Smooth muscle cell (in vitro differentiated cells): ENCODE results near the gene GFI1. TPM values are rescaled to one million over a fixed set of nuclear protein-coding genes. Genes with fewer than 3 reads are reported as not detected.

Experiments
- DNase-seq: peaks from one replicate; lab custom pipeline; 2025; ENCODE audit not compliant: unreplicated experiment; lab: John Stamatoyannopoulos, UW
- H2AFZ ChIP-seq: fragments of 200-600 bp; sonication (generic); 2 replicates; pipeline ENCODE4 v1.6.0; 2016; ENCODE audit warnings: antibody characterized with exemption, low read depth, mild to moderate bottlenecking
- H3F3A ChIP-seq: fragments of 200-600 bp; sonication (generic); 2 replicates; pipeline ENCODE4 v1.6.0; 2017; ENCODE audit warnings: antibody characterized with exemption, low read depth
- H3K27ac ChIP-seq: fragments of 200-600 bp; sonication (generic); 2 replicates; pipeline ENCODE4 v1.5.1; 2016; ENCODE audit warnings: low read depth, mild to moderate bottlenecking
- H3K27me3 ChIP-seq: fragments of 200-600 bp; sonication (generic); 2 replicates; pipeline ENCODE4 v1.6.1; 2016; ENCODE audit warnings: low read depth, mild to moderate bottlenecking
- H3K36me3 ChIP-seq: fragments of 200-600 bp; sonication (generic); 2 replicates; pipeline ENCODE4 v1.5.1; 2016; ENCODE audit warnings: low read depth
- H3K4me1 ChIP-seq: fragments of 200-600 bp; sonication (generic); 2 replicates; pipeline ENCODE4 v1.5.1; 2016; ENCODE audit warnings: low read depth
- H3K4me2 ChIP-seq: fragments of 200-600 bp; sonication (generic); 2 replicates; pipeline ENCODE4 v1.6.0; 2016; ENCODE audit warnings: mild to moderate bottlenecking
- H3K4me3 ChIP-seq: fragments of 200-600 bp; sonication (generic); 2 replicates; pipeline ENCODE4 v1.5.1; 2016; ENCODE audit warnings: mild to moderate bottlenecking
- H3K79me2 ChIP-seq: fragments of 200-600 bp; sonication (generic); 2 replicates; pipeline ENCODE4 v1.6.0; 2016; ENCODE audit warnings: low read depth, mild to moderate bottlenecking
- H3K9ac ChIP-seq: fragments of 200-600 bp; sonication (generic); 2 replicates; pipeline ENCODE4 v1.6.0; 2016; ENCODE audit warnings: low read depth
- H3K9me3 ChIP-seq: fragments of 200-600 bp; sonication (generic); replicated peaks from 2 replicates; pipeline ENCODE4 v1.5.1; 2016; ENCODE audit warnings: low read depth
- H4K20me1 ChIP-seq: fragments of 200-600 bp; sonication (generic); 2 replicates; pipeline ENCODE4 v1.6.0; 2016; ENCODE audit warnings: low read depth
- WGBS: methylation state at CpG from one replicate; pipeline ENCODE4 v1.1.7; 2016; ENCODE audit warnings: low lambda C conversion rate; 5-methylcytosine and 5-hydroxymethylcytosine counted together
- polyA plus RNA-seq: library from polyadenylated mRNA; unstranded; fragments of >200 nt; fragmentation: Nextera tagmentation; extraction: Ambion mirVana; gene quantifications from 2 replicates; pipeline ENCODE4 v1.2.1, GENCODE V29; 2016
- total RNA-seq: library from RNA; depleted of rRNA; stranded (reverse); fragments of >200 nt; gene quantifications from 2 replicates; pipeline ENCODE4 v1.2.3, GENCODE V29; 2014
- TF ChIP-seq, protein P1 (sequence below): fragments of 200-600 bp; sonication (generic); IDR thresholded peaks from 2 replicates; pipeline ENCODE4 v1.5.1; 2017; ENCODE audit warnings: borderline replicate concordance, mild to moderate bottlenecking, antibody characterized with exemption; ENCODE audit not compliant: insufficient read depth, poor library complexity, severe bottlenecking

GFI1 gene
- total and polyA plus RNA-seq, 2 experiments from 2014 or later = 0.40 TPM; not detected in 1

DNA sequence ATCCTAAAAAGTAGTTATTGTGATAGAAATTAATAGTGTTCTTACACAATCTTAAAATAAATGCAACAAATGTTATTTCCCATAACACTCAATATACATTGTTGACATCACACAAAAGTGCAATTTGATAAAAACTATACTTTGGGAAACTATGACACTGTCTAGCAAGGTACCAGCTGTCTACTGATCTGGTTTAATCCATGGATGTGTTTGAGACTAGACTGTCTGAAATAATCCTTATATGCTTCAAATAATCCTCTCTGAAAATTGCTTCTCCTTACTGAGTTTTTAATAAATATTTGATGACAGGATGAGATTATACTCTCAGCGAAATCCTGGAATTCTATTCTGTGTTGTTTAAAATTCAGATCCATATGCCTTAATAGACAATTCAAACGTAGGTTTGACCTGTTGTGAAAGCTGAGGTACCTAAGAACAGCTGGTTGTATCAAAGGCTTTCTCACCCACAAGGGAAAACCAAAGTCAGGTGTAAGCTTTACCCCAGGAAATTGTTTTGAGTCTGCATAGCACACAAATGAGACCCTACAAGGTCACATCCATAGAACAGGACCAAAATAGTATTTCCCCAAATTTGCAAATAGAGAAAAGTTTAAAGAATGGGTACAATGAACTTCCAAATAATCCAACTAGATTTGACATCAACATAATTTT lies 8.8 kb upstream of the GFI1 start:
- no peak overlapping the region for H3K4me2 ChIP-seq
- no peaks in the 10 kb centered on the region for H4K20me1 ChIP-seq
- DNase-seq = no peak
- H2AFZ ChIP-seq = no peak overlapping the region
- H3K9me3 ChIP-seq = no peaks in the 10 kb centered on the region
- H3K4me1 ChIP-seq = no peaks in the 10 kb centered on the region
- no peaks in the 10 kb centered on the region for H3K79me2 ChIP-seq
- peaks cover 16% of the 10 kb centered on the region for H3K27me3 ChIP-seq
- WGBS = 78% methylated on average over 2 of the region's 2 CpGs
- no peak overlapping the region for H3K27ac ChIP-seq
- H3K9ac ChIP-seq = no peak overlapping the region
- H3K4me3 ChIP-seq = no peak overlapping the region
- no peaks in the 10 kb centered on the region for H3F3A ChIP-seq
- no peaks in the 10 kb centered on the region for H3K36me3 ChIP-seq
- TF ChIP-seq, protein P1, sequence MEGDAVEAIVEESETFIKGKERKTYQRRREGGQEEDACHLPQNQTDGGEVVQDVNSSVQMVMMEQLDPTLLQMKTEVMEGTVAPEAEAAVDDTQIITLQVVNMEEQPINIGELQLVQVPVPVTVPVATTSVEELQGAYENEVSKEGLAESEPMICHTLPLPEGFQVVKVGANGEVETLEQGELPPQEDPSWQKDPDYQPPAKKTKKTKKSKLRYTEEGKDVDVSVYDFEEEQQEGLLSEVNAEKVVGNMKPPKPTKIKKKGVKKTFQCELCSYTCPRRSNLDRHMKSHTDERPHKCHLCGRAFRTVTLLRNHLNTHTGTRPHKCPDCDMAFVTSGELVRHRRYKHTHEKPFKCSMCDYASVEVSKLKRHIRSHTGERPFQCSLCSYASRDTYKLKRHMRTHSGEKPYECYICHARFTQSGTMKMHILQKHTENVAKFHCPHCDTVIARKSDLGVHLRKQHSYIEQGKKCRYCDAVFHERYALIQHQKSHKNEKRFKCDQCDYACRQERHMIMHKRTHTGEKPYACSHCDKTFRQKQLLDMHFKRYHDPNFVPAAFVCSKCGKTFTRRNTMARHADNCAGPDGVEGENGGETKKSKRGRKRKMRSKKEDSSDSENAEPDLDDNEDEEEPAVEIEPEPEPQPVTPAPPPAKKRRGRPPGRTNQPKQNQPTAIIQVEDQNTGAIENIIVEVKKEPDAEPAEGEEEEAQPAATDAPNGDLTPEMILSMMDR = no peak

DNA sequence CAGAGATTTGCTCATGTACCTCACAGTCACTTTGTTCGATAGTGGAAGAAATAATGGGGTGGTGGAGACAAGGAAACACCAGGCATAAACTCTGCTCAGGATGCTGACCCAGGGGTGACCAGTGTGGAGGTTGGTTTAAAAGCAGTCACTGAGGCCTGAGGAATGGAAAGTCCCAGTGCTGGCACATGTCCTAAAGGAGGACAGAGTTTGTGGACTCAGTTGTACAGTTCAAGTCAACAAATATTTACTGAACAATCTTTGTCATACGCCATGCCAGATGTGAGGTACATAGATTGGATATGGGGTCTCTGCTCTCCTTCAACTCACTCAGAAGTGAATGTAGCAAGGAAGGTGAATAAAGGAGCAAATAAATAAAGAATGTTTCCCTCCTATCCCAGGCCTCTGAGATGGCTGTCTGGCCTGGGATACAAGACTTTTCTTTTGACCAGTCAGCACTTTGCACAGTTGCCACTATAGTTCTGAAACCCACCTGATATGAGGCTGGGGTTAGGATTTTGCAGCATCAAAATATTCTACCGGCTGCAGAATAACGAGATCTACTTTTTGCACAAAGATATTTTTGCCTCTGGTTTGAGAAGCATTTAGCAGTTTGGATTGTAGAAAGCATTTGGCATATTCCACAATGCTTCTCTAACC lies 7.9 kb upstream of the GFI1 start:
- peaks cover 24% of the 10 kb centered on the region for H3K27me3 ChIP-seq
- no peaks in the 10 kb centered on the region for H3F3A ChIP-seq
- WGBS = 95% methylated on average over 4 of the region's 4 CpGs
- H2AFZ ChIP-seq = no peak overlapping the region
- H3K4me1 ChIP-seq = no peaks in the 10 kb centered on the region
- no peak overlapping the region for H3K4me3 ChIP-seq
- H3K4me2 ChIP-seq = no peak overlapping the region
- DNase-seq = no peak
- H3K36me3 ChIP-seq = no peaks in the 10 kb centered on the region
- H3K79me2 ChIP-seq = no peaks in the 10 kb centered on the region
- TF ChIP-seq, protein P1 = no peak
- H3K9me3 ChIP-seq = no peaks in the 10 kb centered on the region
- no peak overlapping the region for H3K27ac ChIP-seq
- H4K20me1 ChIP-seq = no peaks in the 10 kb centered on the region
- no peak overlapping the region for H3K9ac ChIP-seq

DNA sequence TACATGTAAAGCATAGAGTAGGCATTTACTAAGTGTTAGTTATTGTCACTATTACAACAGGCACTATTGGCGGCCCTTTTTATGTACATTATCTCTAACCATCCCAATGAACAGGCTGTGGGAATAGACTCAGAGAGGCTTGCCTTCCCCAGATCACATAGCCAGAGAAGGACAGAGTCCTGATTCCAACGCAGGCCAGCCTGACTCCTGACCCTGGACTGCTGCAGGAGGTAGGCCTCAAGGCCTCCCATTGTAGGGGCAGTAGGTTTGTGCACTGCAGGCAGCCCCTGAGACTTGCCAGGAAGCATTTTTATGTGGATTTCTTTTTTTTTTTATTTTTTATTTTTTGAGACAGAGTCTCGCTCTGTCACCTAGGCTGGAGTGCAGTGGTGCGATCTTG lies 6.4 kb upstream of the GFI1 start:
- no peak overlapping the region for H3K4me2 ChIP-seq
- H4K20me1 ChIP-seq = no peaks in the 10 kb centered on the region
- no peak overlapping the region for H2AFZ ChIP-seq
- no peak overlapping the region for H3K4me3 ChIP-seq
- WGBS = 94% methylated on average over 4 of the region's 4 CpGs
- no peaks in the 10 kb centered on the region for H3K9me3 ChIP-seq
- TF ChIP-seq, protein P1 = no peak
- no peaks in the 10 kb centered on the region for H3K4me1 ChIP-seq
- H3K9ac ChIP-seq = no peak overlapping the region
- no peak for DNase-seq
- H3K27me3 ChIP-seq = peaks cover 39% of the 10 kb centered on the region
- no peak overlapping the region for H3K27ac ChIP-seq
- H3K79me2 ChIP-seq = no peaks in the 10 kb centered on the region
- H3K36me3 ChIP-seq = no peaks in the 10 kb centered on the region
- no peaks in the 10 kb centered on the region for H3F3A ChIP-seq
